ENCODE data around the gene ZNF275. TPM values are rescaled to one million over a fixed set of nuclear protein-coding genes. Genes with fewer than 3 reads are reported as not detected.

Gene ZNF275
- total and polyA plus RNA-seq, 4 donors: 2.7 to 11.5 (median 6.7) TPM

DNA sequence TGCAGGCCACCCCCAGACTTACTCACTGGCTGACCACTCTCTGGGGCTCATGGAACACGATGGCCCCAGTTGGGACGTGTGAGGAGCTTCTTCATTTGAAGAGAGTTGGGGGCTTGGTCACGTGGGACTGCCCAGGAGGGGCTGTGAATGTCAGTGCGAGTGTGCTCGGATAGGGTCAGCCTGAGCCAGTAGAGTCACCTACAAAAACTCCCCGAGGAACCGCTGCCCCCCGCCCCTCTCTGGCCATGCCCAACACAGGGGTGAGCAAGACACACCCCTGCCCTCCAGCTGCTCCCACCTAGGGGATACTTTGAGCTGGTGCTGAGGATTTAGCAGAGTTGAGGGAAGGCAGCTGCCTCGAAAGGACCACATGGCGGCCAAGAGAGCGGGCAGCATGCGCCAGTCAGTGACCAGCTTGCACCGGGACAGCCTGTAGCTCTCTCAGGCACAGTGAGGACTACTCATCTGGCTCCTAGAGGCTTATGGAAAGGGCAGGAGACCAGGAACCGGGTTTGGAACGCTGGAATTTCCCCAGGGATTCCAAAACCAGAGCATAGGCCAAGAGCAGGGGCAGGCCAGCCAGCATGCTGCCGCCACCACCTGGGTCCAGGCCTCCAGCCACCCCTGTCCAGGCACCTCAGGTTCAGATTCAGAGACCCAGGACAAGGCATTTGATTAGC, 58.8 kb downstream of the ZNF275 start:
- no peak overlapping the region for H3K27ac ChIP-seq (ENCODE audit: low read depth in 1 of 2, low read length in 1 of 2)
- H3K4me1 ChIP-seq (ENCODE audit: control insufficient read depth in 5 of 5, insufficient read depth in 5 of 5, low read length in 5 of 5): peaks cover 0 to 4% (median 0%) of the 10 kb centered on the region in 5 donors
- no peak overlapping the region for H3K4me3 ChIP-seq
- TF ChIP-seq, protein P1, sequence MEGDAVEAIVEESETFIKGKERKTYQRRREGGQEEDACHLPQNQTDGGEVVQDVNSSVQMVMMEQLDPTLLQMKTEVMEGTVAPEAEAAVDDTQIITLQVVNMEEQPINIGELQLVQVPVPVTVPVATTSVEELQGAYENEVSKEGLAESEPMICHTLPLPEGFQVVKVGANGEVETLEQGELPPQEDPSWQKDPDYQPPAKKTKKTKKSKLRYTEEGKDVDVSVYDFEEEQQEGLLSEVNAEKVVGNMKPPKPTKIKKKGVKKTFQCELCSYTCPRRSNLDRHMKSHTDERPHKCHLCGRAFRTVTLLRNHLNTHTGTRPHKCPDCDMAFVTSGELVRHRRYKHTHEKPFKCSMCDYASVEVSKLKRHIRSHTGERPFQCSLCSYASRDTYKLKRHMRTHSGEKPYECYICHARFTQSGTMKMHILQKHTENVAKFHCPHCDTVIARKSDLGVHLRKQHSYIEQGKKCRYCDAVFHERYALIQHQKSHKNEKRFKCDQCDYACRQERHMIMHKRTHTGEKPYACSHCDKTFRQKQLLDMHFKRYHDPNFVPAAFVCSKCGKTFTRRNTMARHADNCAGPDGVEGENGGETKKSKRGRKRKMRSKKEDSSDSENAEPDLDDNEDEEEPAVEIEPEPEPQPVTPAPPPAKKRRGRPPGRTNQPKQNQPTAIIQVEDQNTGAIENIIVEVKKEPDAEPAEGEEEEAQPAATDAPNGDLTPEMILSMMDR (IDR thresholded peaks at IDR 0.05; ENCODE audit: control extremely low read depth, extremely low read depth): no peak
- peaks cover 0 to 9% (median 3%) of the 10 kb centered on the region in 4 donors for H3K9me3 ChIP-seq (ENCODE audit: control insufficient read depth in 4 of 4, insufficient read depth in 3 of 4, low read length in 3 of 4)
- no peak overlapping the region for H3K9ac ChIP-seq (ENCODE audit: insufficient read depth in 1 of 2, low read length in 2 of 2)
- H3K36me3 ChIP-seq (ENCODE audit: control insufficient read depth in 4 of 4, insufficient read depth in 4 of 4, low read length in 4 of 4): no peaks in the 10 kb centered on the region
- WGBS, 2 donors: 87 to 98% methylated on average over 13 to 16 of the region's 16 CpGs
- DNase-seq: peak in 1 of 3 donors; percentile 10
- ATAC-seq (ENCODE audit: insufficient read depth, low FRiP score): no peak
- peaks cover 0 to 5% (median 0%) of the 10 kb centered on the region in 3 donors for H3K27me3 ChIP-seq (ENCODE audit: control insufficient read depth in 3 of 3, insufficient read depth in 3 of 3, low read length in 2 of 3)

DNA sequence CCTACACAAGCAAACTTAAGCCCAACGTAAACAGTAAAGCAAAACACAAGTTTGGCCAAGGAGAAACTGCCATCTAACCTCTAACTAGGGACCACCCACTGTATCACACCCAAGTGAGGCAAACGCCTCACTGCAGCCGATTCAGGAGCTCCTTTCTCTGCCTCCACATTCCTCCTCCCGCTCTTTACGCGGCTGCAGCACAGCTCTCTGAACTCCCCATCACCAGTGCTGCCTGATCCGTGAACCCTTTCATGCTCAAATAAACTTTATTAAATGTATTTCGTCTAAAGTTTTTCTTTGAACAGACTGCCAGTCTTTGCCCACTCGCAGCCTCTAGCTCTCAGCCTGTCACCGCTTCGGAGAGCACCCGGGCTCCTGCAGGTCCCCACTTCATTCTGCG, 60.7 kb downstream of the ZNF275 start:
- peaks cover 0 to 4% (median 0%) of the 10 kb centered on the region in 5 donors for H3K4me1 ChIP-seq (ENCODE audit: control insufficient read depth in 5 of 5, insufficient read depth in 5 of 5, low read length in 5 of 5)
- TF ChIP-seq, protein P1 (IDR thresholded peaks at IDR 0.05; ENCODE audit: control extremely low read depth, extremely low read depth): no peak
- H3K27ac ChIP-seq (ENCODE audit: low read depth in 1 of 2, low read length in 1 of 2): no peak overlapping the region
- peaks cover 0 to 5% (median 0%) of the 10 kb centered on the region in 3 donors for H3K27me3 ChIP-seq (ENCODE audit: control insufficient read depth in 3 of 3, insufficient read depth in 3 of 3, low read length in 2 of 3)
- H3K36me3 ChIP-seq (ENCODE audit: control insufficient read depth in 4 of 4, insufficient read depth in 4 of 4, low read length in 4 of 4): no peaks in the 10 kb centered on the region
- no peak overlapping the region for H3K9ac ChIP-seq (ENCODE audit: insufficient read depth in 1 of 2, low read length in 2 of 2)
- DNase-seq: peak; percentile 35 to 47 (median 47)
- H3K9me3 ChIP-seq (ENCODE audit: control insufficient read depth in 4 of 4, insufficient read depth in 3 of 4, low read length in 3 of 4): peaks cover 0 to 7% (median 3%) of the 10 kb centered on the region in 4 donors
- ATAC-seq (ENCODE audit: insufficient read depth, low FRiP score): no peak
- H3K4me3 ChIP-seq: no peak overlapping the region
- WGBS, 2 donors: 68 to 78% methylated on average over 13 of the region's 13 CpGs

DNA sequence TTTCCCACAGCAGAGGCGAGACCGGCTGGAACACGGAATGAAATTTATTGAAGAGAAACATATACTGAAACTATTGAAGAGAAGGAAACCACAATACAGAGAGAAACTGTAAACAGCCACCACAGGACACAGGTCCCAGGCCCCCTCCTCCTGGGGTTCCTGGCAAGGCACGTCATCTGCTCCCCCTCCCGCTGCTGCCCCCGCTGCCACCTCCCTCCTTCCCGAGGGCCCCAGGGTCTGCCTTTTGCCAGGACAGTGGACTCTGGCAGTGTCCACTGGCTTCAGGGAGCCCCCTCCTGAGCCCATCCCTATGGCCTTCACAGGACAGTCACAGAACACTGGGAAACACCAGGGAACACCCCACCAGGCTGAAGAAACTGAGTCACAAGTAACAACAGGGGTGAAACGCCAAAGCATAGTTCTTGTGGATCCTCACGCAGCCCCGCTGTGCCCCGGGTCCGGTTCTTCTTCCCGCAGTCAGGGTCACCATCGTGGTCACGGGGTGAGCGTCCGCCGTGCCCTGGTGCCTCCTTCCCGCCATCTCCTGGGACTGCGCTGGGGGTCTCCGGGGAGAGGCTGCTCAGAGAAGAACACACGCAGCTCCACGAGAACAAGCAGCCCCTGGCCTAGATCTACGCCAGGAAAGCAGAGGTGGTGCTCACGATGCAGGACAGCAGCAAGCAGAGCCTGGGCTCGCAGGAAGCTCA, 61.8 kb downstream of the ZNF275 start:
- H3K36me3 ChIP-seq (ENCODE audit: control insufficient read depth in 4 of 4, insufficient read depth in 4 of 4, low read length in 4 of 4): no peaks in the 10 kb centered on the region
- peaks cover 0 to 4% (median 0%) of the 10 kb centered on the region in 5 donors for H3K4me1 ChIP-seq (ENCODE audit: control insufficient read depth in 5 of 5, insufficient read depth in 5 of 5, low read length in 5 of 5)
- WGBS, 2 donors: 75 to 84% methylated on average over 23 to 26 of the region's 26 CpGs
- H3K27me3 ChIP-seq (ENCODE audit: control insufficient read depth in 3 of 3, insufficient read depth in 3 of 3, low read length in 2 of 3): peaks cover 0 to 5% (median 0%) of the 10 kb centered on the region in 3 donors
- H3K9ac ChIP-seq (ENCODE audit: insufficient read depth in 1 of 2, low read length in 2 of 2): no peak overlapping the region
- TF ChIP-seq, protein P1 (IDR thresholded peaks at IDR 0.05; ENCODE audit: control extremely low read depth, extremely low read depth): no peak
- no peak overlapping the region for H3K4me3 ChIP-seq
- no peak for DNase-seq
- no peak overlapping the region for H3K27ac ChIP-seq (ENCODE audit: low read depth in 1 of 2, low read length in 1 of 2)
- peaks cover 0 to 5% (median 2%) of the 10 kb centered on the region in 4 donors for H3K9me3 ChIP-seq (ENCODE audit: control insufficient read depth in 4 of 4, insufficient read depth in 3 of 4, low read length in 3 of 4)
- no peak for ATAC-seq (ENCODE audit: insufficient read depth, low FRiP score)

All from lung (tissue), 12 donors.